ENCODE measurements around the gene SEC14L5. TPM values are rescaled to one million over a fixed set of nuclear protein-coding genes. Genes with fewer than 3 reads are reported as not detected.
"Not testable (repeated sequence)": the region's sequence is repeated elsewhere in the genome, so short reads cannot be mapped to it uniquely, and the experiment has no call there.

Gene SEC14L5
- total and polyA plus RNA-seq, 10 of the 15 experiments (the other 5 are each of a cell fraction or from before 2014, with no cell fraction given): 0.01 TPM; not detected in 9

DNA sequence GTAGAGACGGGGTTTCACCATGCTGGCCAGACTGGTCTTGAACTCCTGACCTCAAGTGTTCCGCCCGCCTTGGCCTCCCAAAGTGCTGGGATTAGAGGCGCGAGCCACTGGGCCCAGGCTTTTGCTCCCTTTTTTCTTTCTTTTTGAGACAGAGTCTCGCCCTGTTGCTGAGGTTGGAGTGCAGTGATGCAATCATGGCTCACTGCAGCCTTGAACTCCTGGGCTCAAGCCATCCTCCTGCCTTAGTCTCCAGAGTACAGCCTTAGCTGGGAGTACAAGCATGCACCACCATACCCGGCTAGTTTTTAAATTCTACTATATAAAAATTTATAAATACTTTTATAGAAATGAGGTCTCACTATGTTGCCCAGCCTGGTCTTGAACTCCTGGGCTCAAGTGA is 5.4 kb downstream of the SEC14L5 start:
- RAD21 ChIA-PET (ENCODE audit: unreplicated experiment); SMC1A ChIA-PET (ENCODE audit: uncharacterized antibody, unreplicated experiment); H3K79me2 ChIP-seq (ENCODE audit: control insufficient read depth, insufficient read depth, low read length); BruUV-seq (replicated peaks); in situ Hi-C loops (cut with MboI); H3K9ac ChIP-seq (ENCODE audit: control insufficient read depth, insufficient read depth, low read length); H3K27me3 ChIP-seq (replicated peaks in 1 of 2; ENCODE audit: control insufficient read depth in 2 of 2, insufficient read depth in 2 of 2, low read length in 1 of 2); POLR2A ChIA-PET; DNase-seq (ENCODE audit: low read depth, low spot score); FAIRE-seq; H3K27ac ChIP-seq (ENCODE audit: control insufficient read depth, insufficient read depth); H3K4me2 ChIP-seq (ENCODE audit: control insufficient read depth, insufficient read depth); H3K36me3 ChIP-seq (ENCODE audit: control insufficient read depth in 2 of 2, insufficient read depth in 2 of 2, low read length in 1 of 2); intact Hi-C loops (cut with micrococcal nuclease; ENCODE audit: unreplicated experiment); H3K4me1 ChIP-seq (ENCODE audit: control insufficient read depth, insufficient read depth, low read length); ATAC-seq; H4K20me1 ChIP-seq (ENCODE audit: control insufficient read depth, insufficient read depth); H3K4me3 ChIP-seq; H3K9me3 ChIP-seq (replicated peaks; ENCODE audit: control insufficient read depth, insufficient read depth, low read length); H2AFZ ChIP-seq (ENCODE audit: control insufficient read depth, low read depth, low read length): not testable (repeated sequence)
- 58% methylated on average over 7 of the region's 7 CpGs for WGBS (ENCODE audit: insufficient coverage, insufficient replicate concordance, low lambda C conversion rate, missing lambda C conversion rate)
- CTCF ChIA-PET: interaction anchor here (1.4 kb wide), 1 partner anchor 9 kb away, joined by 3 read pairs; no protein-coding TSS in a partner anchor

DNA sequence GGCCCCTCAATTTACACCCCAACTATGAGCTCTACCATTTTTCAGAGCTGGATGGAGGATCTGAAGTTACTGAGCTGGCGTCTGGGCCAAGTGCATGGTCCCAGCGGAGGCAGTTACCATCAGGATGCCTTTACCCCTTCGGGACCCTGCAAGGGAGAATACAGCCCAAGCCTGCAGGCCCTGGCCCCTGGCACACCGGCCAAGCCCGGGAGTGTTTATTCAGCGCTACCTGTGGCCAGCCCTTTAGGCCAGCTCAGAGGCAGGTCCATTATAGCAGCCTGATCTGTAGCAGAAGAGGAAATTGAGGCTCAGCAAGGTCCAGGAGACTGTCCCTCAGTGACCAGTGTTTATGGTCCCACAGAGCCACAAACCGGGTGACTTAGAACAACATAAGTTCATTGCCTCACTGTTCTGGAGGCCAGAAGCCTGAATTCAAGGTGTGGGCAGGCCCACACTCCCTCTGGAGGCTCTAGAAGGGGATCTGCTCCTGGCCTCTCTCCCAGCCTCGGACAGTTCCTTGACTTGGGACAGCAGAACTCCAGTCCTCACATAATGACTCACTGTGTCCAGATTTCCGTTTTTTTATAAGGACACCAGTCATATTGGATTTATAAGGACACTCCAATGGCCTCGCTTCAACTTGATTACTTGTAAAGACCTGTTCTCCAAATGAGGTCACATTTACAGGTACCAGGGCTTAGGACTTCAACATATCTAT is 8.8 kb downstream of the SEC14L5 start:
- in situ Hi-C loops (cut with MboI) (no loop called here), intact Hi-C loops (cut with micrococcal nuclease; ENCODE audit: unreplicated experiment) (no loop called here)
- 27% methylated on average over 10 of the region's 10 CpGs for WGBS (ENCODE audit: insufficient coverage, insufficient replicate concordance, low lambda C conversion rate, missing lambda C conversion rate)
- no peak overlapping the region for H2AFZ ChIP-seq (ENCODE audit: control insufficient read depth, low read depth, low read length)
- H4K20me1 ChIP-seq (ENCODE audit: control insufficient read depth, insufficient read depth): no peaks in the 10 kb centered on the region
- FAIRE-seq (no peak), DNase-seq (ENCODE audit: low read depth, low spot score) (no peak), ATAC-seq (no peak)
- ChIA-PET POLR2A (no interaction called here), CTCF (no interaction called here), SMC1A (ENCODE audit: uncharacterized antibody, unreplicated experiment) (no interaction called here), RAD21 (ENCODE audit: unreplicated experiment) (interaction anchor here (0.6 kb wide), 1 partner anchor 11 kb away, joined by 3 read pairs; no protein-coding TSS in a partner anchor)
- H3K4me1 ChIP-seq (ENCODE audit: control insufficient read depth, insufficient read depth, low read length): no peaks in the 10 kb centered on the region
- no peaks in the 10 kb centered on the region for H3K79me2 ChIP-seq (ENCODE audit: control insufficient read depth, insufficient read depth, low read length)
- H3K36me3 ChIP-seq (ENCODE audit: control insufficient read depth in 2 of 2, insufficient read depth in 2 of 2, low read length in 1 of 2): no peaks in the 10 kb centered on the region
- H3K27ac ChIP-seq (ENCODE audit: control insufficient read depth, insufficient read depth): no peak overlapping the region
- no peak overlapping the region for H3K4me3 ChIP-seq
- no peak overlapping the region for H3K4me2 ChIP-seq (ENCODE audit: control insufficient read depth, insufficient read depth)
- no peaks in the 10 kb centered on the region; a peak in 2 of 4 replicates for H3K27me3 ChIP-seq (replicated peaks in 1 of 2; ENCODE audit: control insufficient read depth in 2 of 2, insufficient read depth in 2 of 2, low read length in 1 of 2)
- no peak overlapping the region for H3K9ac ChIP-seq (ENCODE audit: control insufficient read depth, insufficient read depth, low read length)
- no peaks in the 10 kb centered on the region for H3K9me3 ChIP-seq (replicated peaks; ENCODE audit: control insufficient read depth, insufficient read depth, low read length)
- BruUV-seq (replicated peaks): no TSS peak
- TF ChIP-seq TCF12 (IDR thresholded peaks at IDR 0.05; ENCODE audit: low read depth, low read length): no peak
- no peak for TF ChIP-seq NRF1 (conservative IDR thresholded peaks at IDR 0.05; ENCODE audit: low read depth, low read length)
- TF ChIP-seq EED (IDR thresholded peaks at IDR 0.05; ENCODE audit: low read depth): no peak
- no peak for TF ChIP-seq ESRRA (IDR thresholded peaks at IDR 0.05; ENCODE audit: low read length)
- TF ChIP-seq, protein P1, sequence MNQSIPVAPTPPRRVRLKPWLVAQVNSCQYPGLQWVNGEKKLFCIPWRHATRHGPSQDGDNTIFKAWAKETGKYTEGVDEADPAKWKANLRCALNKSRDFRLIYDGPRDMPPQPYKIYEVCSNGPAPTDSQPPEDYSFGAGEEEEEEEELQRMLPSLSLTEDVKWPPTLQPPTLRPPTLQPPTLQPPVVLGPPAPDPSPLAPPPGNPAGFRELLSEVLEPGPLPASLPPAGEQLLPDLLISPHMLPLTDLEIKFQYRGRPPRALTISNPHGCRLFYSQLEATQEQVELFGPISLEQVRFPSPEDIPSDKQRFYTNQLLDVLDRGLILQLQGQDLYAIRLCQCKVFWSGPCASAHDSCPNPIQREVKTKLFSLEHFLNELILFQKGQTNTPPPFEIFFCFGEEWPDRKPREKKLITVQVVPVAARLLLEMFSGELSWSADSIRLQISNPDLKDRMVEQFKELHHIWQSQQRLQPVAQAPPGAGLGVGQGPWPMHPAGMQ (IDR thresholded peaks at IDR 0.05; ENCODE audit: borderline replicate concordance): no peak
- TF ChIP-seq STAT1 (conservative IDR thresholded peaks at IDR 0.05): no peak
- TF ChIP-seq MTA2 (IDR thresholded peaks at IDR 0.05; ENCODE audit: low read depth): no peak
- TF ChIP-seq ATF7 (IDR thresholded peaks at IDR 0.05; ENCODE audit: low read depth): no peak
- TF ChIP-seq BRCA1 (IDR thresholded peaks at IDR 0.05; ENCODE audit: low read depth, low read length): no peak
- TF ChIP-seq, protein P2, sequence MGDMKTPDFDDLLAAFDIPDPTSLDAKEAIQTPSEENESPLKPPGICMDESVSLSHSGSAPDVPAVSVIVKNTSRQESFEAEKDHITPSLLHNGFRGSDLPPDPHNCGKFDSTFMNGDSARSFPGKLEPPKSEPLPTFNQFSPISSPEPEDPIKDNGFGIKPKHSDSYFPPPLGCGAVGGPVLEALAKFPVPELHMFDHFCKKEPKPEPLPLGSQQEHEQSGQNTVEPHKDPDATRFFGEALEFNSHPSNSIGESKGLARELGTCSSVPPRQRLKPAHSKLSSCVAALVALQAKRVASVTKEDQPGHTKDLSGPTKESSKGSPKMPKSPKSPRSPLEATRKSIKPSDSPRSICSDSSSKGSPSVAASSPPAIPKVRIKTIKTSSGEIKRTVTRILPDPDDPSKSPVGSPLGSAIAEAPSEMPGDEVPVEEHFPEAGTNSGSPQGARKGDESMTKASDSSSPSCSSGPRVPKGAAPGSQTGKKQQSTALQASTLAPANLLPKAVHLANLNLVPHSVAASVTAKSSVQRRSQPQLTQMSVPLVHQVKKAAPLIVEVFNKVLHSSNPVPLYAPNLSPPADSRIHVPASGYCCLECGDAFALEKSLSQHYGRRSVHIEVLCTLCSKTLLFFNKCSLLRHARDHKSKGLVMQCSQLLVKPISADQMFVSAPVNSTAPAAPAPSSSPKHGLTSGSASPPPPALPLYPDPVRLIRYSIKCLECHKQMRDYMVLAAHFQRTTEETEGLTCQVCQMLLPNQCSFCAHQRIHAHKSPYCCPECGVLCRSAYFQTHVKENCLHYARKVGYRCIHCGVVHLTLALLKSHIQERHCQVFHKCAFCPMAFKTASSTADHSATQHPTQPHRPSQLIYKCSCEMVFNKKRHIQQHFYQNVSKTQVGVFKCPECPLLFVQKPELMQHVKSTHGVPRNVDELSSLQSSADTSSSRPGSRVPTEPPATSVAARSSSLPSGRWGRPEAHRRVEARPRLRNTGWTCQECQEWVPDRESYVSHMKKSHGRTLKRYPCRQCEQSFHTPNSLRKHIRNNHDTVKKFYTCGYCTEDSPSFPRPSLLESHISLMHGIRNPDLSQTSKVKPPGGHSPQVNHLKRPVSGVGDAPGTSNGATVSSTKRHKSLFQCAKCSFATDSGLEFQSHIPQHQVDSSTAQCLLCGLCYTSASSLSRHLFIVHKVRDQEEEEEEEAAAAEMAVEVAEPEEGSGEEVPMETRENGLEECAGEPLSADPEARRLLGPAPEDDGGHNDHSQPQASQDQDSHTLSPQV (IDR thresholded peaks at IDR 0.05): no peak
- TF ChIP-seq BMI1 (IDR thresholded peaks at IDR 0.05; ENCODE audit: borderline replicate concordance): no peak
- no peak for TF ChIP-seq RBBP5 (conservative IDR thresholded peaks at IDR 0.05)
- TF ChIP-seq HDAC2 (IDR thresholded peaks at IDR 0.05): no peak
- TF ChIP-seq RUNX3 (IDR thresholded peaks at IDR 0.05; ENCODE audit: low read length): no peak

Data from GM12878 (cell line).